Gastroesophageal sphincter (tissue), 4 donors: ENCODE measurements around the gene FES. TPM values are rescaled to one million over a fixed set of nuclear protein-coding genes. Genes with fewer than 3 reads are reported as not detected.

ENCODE experiments used
- ATAC-seq: fragments of 150-250 bp; one replicate; pipeline ENCODE4 v1.9.1; 2016; ENCODE audit warnings: mild to moderate bottlenecking, moderate library complexity
- H3K27ac ChIP-seq, 4 donors: fragments of 200-600 bp; sonication (generic) in 3 of 4; 1 replicate in 3 of 4; 2 replicates in 1 of 4; pipeline ENCODE4 v1.5.1; 2016 to 2019
- H3K27me3 ChIP-seq: fragments of 200-600 bp; sonication (generic); one replicate; pipeline ENCODE4 v1.5.1; 2019
- H3K36me3 ChIP-seq, 2 donors: fragments of 200-600 bp; sonication (generic); one replicate each; pipeline ENCODE4 v1.5.1; 2019; ENCODE audit warnings: control low read depth in 1 of 2
- H3K4me1 ChIP-seq, 3 donors: fragments of 200-600 bp; sonication (generic); 1 replicate in 2 of 3; 2 replicates in 1 of 3; pipeline ENCODE4 v1.5.1; 2016 to 2019; ENCODE audit warnings: control low read depth in 2 of 3
- H3K4me3 ChIP-seq, 2 donors: fragments of 200-600 bp; sonication (generic); one replicate each; pipeline ENCODE4 v1.5.1; 2019; ENCODE audit warnings: mild to moderate bottlenecking in 1 of 2, moderate library complexity in 1 of 2
- H3K9me3 ChIP-seq, 3 donors: fragments of 200-600 bp; sonication (generic); one replicate each; pipeline ENCODE4 v1.5.1; 2017 to 2019; ENCODE audit warnings: control low read depth in 2 of 3
- EP300 ChIP-seq: sonication (generic); formaldehyde crosslinking; IDR thresholded peaks from one replicate; pipeline ENCODE4 v1.6.1; 2017; ENCODE audit warnings: antibody characterized with exemption, mild to moderate bottlenecking
- POLR2A ChIP-seq, 2 donors: fragments of 450-650 bp; IDR thresholded peaks; one replicate each; pipeline ENCODE4 v1.6.1; 2017; ENCODE audit warnings: antibody characterized with exemption in 2 of 2, mild to moderate bottlenecking in 2 of 2, moderate library complexity in 1 of 2
- POLR2AphosphoS5 ChIP-seq: sonication (generic); formaldehyde crosslinking; IDR thresholded peaks from one replicate; pipeline ENCODE4 v1.6.1; 2017; ENCODE audit warnings: antibody characterized with exemption
- WGBS, 2 donors: methylation state at CpG; one replicate each; pipeline ENCODE4 v1.1.5; 2018; ENCODE audit warnings: low coverage in 1 of 2; 5-methylcytosine and 5-hydroxymethylcytosine counted together
- total RNA-seq, 4 donors: library from RNA; depleted of rRNA; stranded (reverse); fragments of >200 nt; gene quantifications; one replicate each; pipeline ENCODE4 v1.1.0, GENCODE V29; 2016
- TF ChIP-seq, protein P1 (sequence below), 4 experiments: fragments of 200-600 bp in 2 of 4; fragments of 450-650 bp in 2 of 4; sonication (generic) in 1 of 4; IDR thresholded peaks; one replicate each; pipeline ENCODE4 v1.5.1; 2017 to 2019; ENCODE audit warnings: antibody characterized with exemption in 4 of 4, mild to moderate bottlenecking in 2 of 4, moderate library complexity in 2 of 4

Gene FES
- total RNA-seq, 4 donors from 2014 or later: 40.1 to 70.4 (median 43.5) TPM

DNA sequence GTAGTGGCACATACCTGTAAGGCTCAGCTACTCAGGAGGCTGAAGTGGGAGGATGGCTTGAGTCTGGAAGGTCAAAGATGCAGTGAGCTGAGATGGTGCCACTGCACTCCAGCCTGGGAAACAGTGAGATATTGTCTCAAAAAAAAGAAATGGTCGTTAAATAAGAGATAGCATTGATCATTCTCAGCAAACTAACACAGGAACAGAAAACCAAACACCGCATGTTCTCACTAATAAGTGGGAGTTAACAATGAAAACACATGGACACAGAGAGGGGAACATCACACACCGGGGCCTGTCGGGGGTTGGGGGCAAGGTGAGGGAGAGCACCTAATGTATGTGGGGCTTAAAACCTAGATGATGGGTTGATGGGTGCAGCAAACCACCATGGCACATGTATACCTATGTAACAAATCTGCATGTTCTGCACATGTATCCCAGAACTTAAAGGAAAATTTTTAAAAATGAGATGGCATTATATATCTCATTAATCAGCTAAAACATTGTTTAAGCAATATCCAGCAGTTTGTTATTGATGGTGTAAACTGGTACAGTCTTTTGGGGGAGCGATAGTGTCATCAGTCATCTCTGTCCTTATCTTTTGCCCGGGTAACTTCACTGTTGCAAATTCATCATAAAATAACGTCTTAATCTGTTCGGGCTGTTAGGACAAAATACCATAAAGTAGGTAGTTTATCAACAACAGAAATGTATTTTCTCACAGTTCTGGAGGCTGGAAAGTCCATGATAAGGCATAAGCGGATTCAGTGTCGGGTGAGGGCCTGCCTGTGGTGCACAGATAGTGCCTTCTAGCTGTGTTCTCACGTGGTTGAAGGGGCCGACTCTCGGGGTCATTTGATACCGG lies 17.1 kb downstream of the FES start:
- Histone ChIP-seq H3K36me3 (peaks cover 0 to 19% of the 10 kb centered on the region in 2 donors), H3K27ac (peak overlapping the region; percentile 84 to 98 (median 94)), H3K4me3 (peak overlapping the region in 1 of 2 donors; percentile 89), H3K27me3 (no peaks in the 10 kb centered on the region), H3K9me3 (no peaks in the 10 kb centered on the region), H3K4me1 (peaks cover 0 to 43% (median 8%) of the 10 kb centered on the region in 3 donors)
- no peak for ATAC-seq
- TF ChIP-seq EP300 (no peak), POLR2AphosphoS5 (no peak)
- whole genome bisulfite sequencing, 2 donors: 43 to 44% methylated on average over 9 to 13 of the region's 14 CpGs

DNA sequence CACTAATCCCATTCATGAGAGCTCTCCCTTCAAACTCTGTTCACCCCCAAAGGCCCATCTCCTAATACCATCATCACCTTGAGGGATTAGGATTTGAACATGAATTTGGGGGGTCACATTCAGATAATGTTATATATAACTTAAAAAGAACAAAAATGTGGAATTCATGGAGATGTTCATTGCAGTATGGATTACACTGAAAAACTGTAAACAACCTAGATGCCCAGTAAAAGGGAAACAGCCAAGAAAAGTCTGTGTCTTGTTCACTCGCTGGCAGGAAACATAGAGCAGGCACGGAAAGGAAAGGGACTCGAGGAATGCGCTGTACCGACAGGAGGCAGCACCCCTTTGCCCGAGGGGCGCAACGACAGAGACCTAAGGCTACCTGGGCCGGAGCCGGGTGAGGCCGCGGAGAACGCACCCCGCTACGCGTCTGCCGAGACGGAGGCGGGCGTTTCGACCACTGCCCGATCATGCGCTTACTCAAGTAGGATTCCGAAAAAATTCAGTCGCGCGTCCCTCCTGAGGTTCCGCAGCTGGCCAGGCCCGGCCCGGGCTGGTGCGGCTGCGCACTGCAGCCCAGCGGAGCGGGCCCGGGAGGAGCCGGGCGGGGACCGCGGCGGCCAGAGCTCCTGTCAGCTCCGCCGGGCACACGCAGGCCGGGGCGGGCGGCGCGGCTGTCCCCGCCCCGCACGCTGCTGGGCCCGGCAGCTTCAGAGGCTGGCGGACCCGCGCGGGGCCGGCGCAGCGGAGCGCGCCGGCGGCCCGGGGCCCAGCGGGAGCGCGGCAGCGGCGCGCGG lies 17.9 kb downstream of the FES start:
- no peaks in the 10 kb centered on the region for H3K27me3 ChIP-seq
- peaks cover 0 to 26% of the 10 kb centered on the region in 2 donors for H3K36me3 ChIP-seq
- H3K4me1 ChIP-seq: peaks cover 0 to 52% (median 8%) of the 10 kb centered on the region in 3 donors
- H3K27ac ChIP-seq: peak overlapping the region; percentile 84 to 98 (median 94)
- TF ChIP-seq EP300 (no peak), POLR2AphosphoS5 (peak; percentile 51), POLR2A (IDR thresholded peaks at IDR 0.05) (peak; percentile 60 to 69)
- TF ChIP-seq, protein P1, sequence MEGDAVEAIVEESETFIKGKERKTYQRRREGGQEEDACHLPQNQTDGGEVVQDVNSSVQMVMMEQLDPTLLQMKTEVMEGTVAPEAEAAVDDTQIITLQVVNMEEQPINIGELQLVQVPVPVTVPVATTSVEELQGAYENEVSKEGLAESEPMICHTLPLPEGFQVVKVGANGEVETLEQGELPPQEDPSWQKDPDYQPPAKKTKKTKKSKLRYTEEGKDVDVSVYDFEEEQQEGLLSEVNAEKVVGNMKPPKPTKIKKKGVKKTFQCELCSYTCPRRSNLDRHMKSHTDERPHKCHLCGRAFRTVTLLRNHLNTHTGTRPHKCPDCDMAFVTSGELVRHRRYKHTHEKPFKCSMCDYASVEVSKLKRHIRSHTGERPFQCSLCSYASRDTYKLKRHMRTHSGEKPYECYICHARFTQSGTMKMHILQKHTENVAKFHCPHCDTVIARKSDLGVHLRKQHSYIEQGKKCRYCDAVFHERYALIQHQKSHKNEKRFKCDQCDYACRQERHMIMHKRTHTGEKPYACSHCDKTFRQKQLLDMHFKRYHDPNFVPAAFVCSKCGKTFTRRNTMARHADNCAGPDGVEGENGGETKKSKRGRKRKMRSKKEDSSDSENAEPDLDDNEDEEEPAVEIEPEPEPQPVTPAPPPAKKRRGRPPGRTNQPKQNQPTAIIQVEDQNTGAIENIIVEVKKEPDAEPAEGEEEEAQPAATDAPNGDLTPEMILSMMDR (IDR thresholded peaks at IDR 0.05): peak in 3 of 4 experiments; percentile 70 to 90 (median 78)
- H3K9me3 ChIP-seq: no peaks in the 10 kb centered on the region
- ATAC-seq: peak; percentile 95
- peak overlapping the region; percentile 42 to 89 for H3K4me3 ChIP-seq
- 0 to 2% methylated on average over 5 to 10 of the region's 71 CpGs for WGBS, 2 donors

DNA sequence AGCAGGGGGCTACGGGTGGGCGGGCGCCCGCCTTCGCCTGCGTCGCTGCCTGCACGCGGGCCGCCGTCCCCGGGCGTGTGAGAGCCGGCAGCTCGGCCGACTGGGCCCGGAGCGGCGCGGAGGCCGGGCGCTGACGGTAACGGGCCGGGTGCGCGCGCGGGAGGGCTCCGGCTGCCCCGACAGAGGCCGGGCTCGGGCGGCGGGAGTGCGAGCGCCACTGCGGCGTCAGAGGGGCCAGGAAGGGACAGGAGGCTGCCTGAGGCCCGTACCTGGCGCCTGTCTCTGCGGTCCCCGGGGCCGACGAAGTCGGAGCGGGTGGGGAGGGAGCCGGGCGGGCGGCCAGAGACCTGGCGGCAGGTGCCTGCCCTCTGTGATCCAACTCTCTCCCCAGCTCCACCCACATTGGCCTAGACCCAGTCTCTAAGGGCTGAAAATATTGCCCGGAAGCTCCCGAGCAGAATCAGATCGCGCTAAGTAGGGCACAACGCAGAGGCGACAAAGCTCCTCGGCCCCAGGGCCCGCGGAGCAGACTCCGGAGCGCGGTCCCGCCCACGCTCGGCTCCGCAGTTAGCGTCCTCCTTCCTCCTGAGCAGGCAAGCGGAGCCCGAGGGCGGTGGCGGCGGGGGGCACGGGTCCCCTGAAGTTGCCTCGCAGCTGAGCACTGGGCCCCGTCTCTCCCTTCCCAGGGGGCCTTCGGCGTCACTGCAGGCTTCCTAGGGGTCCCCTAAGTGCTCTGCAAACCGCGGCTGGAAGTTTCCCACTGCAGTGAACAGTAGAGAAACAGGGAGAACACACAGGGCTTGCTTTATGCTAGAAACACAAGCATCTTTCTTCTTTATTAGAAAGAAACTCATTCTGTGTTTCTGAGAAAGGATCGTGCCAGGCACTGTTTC lies 18.8 kb downstream of the FES start, which contains the start of gene MAN2A2:
MAN2A2 (plus strand) TSS at position 463 of the 893 bp plus-strand sequence. CDS start 906 bp downstream, outside the sequence.
- Histone ChIP-seq H3K36me3 (peaks cover 0 to 34% of the 10 kb centered on the region in 2 donors), H3K4me3 (peak within 1 kb of the TSS; percentile 77 to 89), H3K27me3 (no peaks in the 10 kb centered on the region), H3K9me3 (no peaks in the 10 kb centered on the region), H3K27ac (peak within 1 kb of the TSS; percentile 84 to 98 (median 94)), H3K4me1 (peaks cover 0 to 58% (median 8%) of the 10 kb centered on the region in 3 donors)
- ATAC-seq: peak; percentile 60
- 60% methylated on average over 1 of the region's 81 CpGs; no CpG with 5 or more reads in 1 of the 2 donors for WGBS, 2 donors
- TF ChIP-seq EP300 (no peak), POLR2A (IDR thresholded peaks at IDR 0.05) (peak in 1 of 2 donors; percentile 14)
- TF ChIP-seq, protein P1 (IDR thresholded peaks at IDR 0.05): no peak

DNA sequence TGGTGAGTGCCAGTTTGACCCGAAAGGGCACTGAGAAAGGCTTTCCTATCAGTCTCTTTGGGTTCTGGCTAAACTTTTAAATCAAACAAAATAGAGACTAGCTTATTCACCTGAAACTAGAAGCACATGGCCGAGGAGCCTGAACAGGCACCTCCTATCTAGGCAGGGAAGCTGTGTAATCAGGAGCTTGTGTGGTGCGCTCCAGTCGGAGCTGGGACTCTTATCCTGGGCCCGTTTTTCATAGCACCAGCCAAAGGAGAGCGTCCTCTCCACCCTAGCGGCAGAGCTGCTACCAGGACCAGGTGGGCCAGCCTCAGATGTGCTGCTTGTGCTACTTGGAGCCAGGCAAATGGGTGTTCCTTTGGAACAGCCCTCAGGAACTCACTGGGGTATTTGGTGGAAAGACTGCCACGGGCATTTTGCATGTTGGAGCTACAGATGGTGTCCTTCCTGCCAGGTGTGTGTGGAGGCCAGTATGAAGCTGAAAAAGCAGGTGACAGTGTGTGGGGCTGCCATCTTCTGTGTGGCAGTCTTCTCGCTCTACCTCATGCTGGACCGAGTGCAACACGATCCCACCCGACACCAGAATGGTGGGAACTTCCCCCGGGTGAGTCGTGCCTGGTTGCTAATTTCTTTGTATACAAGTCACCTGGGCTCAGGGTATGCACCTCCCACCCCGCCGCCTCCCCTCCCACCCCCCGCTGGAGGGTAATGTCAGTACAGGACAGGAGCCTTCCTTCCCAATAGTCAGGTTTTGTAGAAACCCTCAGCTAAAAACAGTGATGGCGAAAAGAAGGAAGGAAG lies 19.6 kb downstream of the FES start:
- peaks cover 0 to 66% (median 8%) of the 10 kb centered on the region in 3 donors for H3K4me1 ChIP-seq
- 60% methylated on average over 5 of the region's 18 CpGs; no CpG with 5 or more reads in 1 of the 2 donors for WGBS, 2 donors
- H3K4me3 ChIP-seq: peak overlapping the region; percentile 77 to 89
- no peaks in the 10 kb centered on the region for H3K27me3 ChIP-seq
- peak overlapping the region in 3 of 4 donors; percentile 93 to 98 (median 95) for H3K27ac ChIP-seq
- no peak for ATAC-seq
- TF ChIP-seq, protein P1 (IDR thresholded peaks at IDR 0.05): no peak
- TF ChIP-seq POLR2AphosphoS5 (no peak), POLR2A (IDR thresholded peaks at IDR 0.05) (no peak), EP300 (no peak)
- no peaks in the 10 kb centered on the region for H3K9me3 ChIP-seq
- peaks cover 0 to 43% of the 10 kb centered on the region in 2 donors for H3K36me3 ChIP-seq
